Stimulated activated CD8-positive, alpha-beta memory T cell treated with anti-CD3 and anti-CD28 coated beads, Interleukin-15, amount 100 ng/mL, for 1 hour (primary cell): ENCODE measurements around the gene PRKCA.

Experiments
- DNase-seq: peaks from one replicate; pipeline ENCODE4 v3.0.0-alpha.2; 2020; ENCODE audit warnings: low read depth

The PRKCA gene

GRCh38 chr17:66776999-66777688, 474.7 kb downstream of the PRKCA start:
- DNase-seq = no peak

DNA sequence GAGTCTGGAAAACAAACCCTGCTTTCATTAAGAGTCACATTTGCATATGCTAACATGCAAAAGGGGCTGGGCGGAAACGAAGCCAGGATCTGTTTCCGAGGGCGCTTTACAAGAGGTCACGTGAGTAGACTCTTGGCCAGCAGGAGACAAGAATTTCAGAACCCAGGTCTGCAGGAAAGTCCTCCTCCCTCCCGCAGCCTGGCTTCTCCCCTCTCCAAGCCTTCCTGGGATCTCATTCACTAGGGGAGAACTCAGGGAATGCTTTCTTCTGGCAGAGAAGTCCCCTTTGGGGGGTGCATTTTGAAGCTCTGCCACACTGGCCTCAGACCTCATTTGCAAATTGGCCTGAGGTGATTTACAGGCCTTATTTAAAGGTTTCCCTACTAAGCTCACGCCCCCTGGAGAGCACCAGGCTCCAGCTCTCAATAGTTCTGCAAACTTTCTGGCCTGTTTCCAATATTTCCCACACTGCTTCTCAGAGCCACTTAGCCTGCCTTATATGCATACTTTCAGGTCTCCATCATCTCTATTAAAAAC, 475.3 kb downstream of the PRKCA start:
- DNase-seq = no peak

DNA sequence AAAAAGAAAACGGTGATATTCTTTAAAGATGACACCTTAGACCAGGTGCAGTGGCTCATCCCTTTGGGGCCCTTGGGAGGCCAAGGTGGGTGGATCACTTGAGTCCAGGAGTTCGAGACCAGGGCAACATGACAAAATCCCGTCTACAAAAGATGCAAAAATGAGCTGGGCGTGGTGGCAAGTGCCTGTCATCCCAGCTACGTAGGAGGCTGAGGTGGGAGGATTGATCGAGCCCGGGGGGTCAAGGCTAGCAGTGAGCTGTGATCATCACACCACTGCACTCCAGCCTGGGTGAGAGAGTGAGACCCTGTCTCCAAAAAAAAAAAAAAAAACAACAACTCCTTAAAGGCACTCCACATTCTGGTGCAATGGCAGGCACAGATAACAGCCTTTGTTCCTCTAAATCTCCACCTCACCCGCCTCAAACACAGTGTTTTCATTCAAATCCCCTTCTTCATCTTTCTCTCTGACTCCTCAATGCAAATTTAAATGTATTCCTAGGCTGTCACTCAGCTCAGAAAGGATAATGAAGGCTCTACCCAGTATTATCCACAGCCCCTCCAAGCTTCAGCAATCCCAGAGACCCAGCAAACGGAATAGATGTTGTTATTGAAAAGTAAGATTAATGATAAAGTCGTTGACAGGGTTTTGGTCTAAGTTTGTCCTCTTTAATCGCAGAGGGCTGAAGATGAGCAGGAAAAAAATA, 476.3 kb downstream of the PRKCA start:
- DNase-seq = no peak

- DNase-seq = no peak
Measured at GRCh38 chr17:66779237-66779606, 476.8 kb downstream of the PRKCA start.

DNA sequence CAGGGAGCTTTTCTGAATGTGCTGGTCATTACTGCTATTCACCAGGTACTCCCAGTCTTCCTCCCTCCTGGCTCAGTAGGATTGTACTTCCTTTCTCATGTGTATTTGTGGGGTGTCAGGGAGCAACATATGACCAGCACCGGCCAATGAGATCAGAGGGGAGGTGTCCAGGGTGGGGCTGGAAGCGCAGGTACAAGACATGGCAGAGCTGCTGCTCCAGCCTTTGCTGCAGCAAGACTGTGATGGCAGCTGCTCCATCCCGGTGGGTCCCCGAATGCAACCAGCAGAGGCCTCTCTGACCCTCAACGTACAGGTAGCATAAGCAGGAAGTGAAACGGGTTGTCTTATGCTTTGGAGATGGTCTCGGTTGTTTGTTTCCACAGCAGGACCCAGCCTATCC, 478.7 kb downstream of the PRKCA start:
- no peak for DNase-seq

GRCh38 chr17:66782851-66783250, 480.4 kb downstream of the PRKCA start:
- DNase-seq = no peak

DNA sequence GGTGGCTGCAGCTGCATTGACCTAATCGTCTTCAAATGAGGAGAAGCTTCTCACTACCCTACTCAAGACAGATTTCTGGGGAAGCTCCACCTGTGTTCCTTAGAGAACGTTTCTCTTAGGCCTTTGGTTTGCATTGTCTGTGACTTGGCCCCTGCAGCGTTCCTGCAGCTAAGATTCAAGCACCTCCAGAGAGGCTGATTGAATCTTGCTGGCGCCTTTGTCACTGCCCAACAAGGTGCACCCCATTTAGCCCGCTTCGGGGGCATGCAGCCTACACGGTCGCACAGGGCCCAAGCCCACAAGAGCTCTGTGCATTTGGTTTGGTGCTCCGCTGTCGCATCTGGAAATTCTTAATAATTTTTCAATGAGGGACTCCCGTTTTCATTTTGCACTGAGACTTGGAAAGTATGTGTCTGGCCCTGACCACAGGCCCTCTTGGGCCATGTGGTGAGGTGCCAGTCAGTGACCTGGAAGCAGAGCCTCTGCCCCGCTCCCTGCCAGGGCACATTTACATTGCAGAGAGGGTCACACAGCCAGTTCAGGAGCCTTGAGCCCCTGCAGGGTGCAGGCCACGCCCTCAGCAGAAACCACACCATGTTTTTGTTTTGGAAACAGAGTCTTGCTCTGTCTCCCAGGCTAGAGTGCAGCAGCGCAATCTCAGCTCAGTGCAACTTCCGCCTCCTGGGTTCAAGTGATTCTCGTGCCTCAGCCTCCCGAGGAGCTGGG, 481.4 kb downstream of the PRKCA start:
- DNase-seq = no peak

DNA sequence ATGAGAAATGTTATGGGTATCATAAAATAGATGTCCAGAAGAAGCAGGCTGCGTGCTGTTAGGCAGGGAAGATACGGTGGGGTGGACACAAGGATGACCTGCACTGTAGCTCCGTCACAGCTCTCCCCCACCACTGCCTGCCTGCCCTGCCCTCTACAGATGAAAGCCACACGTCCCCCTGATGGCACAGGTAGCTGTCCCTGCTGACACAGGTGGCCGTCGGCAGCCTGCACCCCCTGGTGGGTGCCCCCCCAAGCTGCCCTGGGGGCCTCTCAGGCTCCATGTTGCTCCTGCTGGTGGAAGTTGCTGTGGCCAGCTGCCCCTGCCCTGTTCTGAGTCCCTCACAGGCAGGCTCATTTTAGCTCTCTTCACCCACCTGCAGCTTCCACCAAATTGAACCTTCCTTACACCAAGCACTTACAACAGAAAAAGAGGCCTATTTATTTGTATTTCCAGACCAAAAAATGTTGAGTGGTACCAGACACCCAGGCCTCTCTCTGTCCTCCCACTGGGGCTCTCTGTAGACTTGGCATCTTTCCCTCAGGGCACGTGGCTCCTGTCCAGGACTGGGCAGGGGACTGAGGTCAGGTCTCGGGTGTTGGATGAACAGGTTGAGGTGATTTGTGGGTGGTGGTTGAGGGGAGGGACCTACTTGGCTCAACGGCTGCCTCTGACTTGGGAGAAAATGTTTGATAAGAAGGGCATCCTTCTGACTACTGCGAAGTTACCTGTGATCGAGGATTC, 482.4 kb downstream of the PRKCA start:
- no peak for DNase-seq

GRCh38 chr17:66786107-66786506, 483.7 kb downstream of the PRKCA start:
- no peak for DNase-seq

DNA sequence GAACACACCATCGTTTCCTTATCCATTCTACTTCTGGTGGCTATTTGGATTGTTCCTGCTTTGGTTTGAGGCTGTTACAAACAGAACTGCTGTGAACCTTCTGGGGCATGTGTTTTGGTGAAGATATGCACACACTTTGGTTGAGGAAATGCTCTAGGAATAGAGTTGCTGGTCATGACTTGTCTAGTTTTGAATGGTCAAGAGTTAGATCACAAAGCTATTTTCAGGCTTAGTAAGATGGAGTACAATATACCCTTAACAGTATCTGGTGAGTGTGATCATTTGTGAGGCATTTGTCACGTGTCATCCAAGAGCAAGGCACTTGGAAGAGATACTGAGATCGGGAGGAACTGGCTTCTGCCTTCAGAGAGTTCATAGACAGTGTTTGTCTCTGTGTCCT, 485.5 kb downstream of the PRKCA start:
- DNase-seq = no peak

DNA sequence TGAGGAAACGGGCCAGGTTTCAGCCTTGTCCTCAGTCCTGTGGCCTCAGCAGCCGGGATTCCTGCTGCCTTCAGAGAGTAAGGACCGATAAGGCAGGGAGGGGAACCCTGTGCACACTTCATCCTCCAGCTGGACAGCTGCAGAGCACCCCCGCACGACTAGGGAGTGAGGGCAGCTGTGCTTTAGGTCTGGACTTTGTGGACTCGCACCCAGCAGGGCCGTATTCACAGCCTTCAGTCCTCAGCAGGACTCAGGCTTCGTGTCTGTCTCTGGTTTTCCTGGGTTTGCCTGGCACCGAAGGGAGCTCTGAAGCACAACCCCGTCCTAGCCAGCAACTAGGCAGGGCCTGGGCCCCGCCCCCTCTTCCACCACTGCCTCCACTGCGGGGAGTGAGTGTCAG, 486.7 kb downstream of the PRKCA start:
- no peak for DNase-seq

DNA sequence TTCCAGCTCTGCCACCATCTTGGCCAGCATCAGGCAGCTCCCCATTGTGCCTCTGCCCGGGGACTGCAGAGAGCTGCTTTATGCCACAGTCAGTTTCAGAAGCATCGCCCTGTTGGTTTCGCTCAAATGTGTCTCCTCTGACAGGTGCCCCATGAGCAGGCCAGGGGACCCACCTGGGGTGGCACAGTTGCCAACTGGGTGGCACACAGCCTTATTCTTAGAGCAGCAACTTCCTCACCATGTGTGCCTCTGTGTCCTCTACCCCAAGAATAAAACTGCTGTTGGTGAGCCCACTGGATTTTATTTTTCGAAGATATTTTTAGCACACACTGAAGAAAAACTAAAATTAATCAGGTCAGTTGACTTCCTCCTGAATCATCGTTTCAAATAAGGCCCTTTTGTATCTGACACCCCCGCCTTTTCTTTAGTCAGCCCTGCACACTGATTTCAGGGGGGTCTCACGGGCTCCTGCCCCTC, 487.6 kb downstream of the PRKCA start:
- no peak for DNase-seq

DNA sequence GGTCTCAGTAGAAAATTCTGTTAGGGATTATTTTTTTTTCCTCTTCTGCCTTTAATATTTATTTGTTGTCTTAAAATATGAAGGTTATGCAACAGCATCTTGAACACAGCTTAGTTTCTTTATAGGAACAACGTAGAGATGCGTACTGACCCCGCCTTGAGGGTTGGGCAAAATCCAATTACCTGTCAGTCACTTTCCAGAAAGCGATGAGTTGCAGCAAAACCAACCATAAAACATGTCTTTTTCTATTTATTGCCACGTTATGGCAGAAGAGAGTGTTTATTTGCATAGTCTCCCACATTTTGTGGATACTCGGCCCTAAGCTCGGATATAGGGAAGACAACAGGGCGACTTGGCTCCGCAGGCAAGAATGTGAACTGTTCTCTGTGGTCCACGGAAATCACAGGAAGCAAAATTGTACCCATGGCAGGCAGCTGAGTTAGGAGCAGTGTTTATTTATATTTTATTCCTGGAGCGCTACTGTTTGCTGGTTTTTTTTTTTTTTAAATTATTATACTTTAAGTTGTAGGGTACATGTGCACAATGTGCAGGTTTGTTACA, 488.2 kb downstream of the PRKCA start:
- no peak for DNase-seq

DNA sequence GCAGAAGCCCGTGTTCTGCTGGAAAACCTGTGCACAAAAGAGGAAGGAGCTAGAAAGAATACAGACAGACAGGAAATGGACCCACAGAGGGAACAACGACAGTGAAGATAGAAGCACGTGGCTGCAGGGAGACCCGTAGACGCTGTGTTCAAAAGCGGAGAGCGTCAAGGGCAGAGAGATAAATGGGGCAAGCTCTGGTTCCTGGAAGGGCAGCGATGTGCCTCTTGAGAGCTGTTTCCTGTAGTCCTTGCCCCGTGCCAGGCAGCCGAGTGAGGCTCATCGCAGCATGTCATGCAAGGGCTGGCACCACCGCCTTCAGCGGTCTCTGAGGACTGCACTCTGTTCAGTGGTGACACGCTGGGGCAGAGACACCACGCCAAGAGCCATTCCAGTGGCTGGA, 488.9 kb downstream of the PRKCA start:
- DNase-seq = no peak

- no peak for DNase-seq
Measured at GRCh38 chr17:66793814-66794213, 491.4 kb downstream of the PRKCA start.

- no peak for DNase-seq
Measured at GRCh38 chr17:66795486-66795885, 493.1 kb downstream of the PRKCA start.

GRCh38 chr17:66799849-66800537, 497.6 kb downstream of the PRKCA start:
- DNase-seq = no peak

GRCh38 chr17:66803474-66803951, 501.1 kb downstream of the PRKCA start:
- DNase-seq = no peak

DNA sequence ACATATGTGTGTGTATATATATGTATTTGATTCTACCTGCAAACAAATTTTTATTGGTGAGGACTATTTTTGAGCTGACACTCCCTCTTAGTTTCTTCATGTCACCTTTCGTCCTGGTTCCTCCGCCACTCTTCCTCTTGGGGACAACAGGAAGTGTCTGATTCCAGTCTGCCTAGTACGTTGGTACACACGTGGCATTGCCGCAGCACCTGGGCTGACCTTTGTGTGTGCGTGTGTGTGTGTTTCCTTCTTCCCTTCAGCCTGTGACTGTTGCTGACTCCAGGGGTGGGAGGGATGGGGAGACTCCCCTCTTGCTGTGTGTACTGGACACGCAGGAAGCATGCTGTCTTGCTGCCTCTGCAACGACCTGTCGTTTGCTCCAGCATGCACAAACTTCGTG, 503.2 kb downstream of the PRKCA start:
- DNase-seq = no peak

DNA sequence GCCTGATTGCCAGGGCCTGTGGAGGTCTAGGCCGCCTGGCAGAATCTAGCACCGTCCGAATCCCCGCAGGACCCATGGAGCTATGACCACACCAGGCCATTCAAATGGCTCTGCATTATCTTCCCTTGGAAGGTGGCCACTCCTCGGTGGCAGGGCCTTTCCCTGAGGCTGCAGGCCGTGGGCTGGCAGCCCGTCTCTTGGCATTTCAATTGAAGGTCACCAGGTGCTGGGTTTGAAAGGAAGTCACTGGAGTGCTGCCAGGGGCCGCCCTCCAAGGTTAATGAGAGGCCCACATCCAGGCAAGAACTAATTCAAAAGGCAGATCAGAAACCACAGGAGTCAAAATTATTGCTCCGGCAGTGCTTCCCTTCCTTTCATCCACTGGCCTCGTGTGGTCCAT, 504.8 kb downstream of the PRKCA start:
- no peak for DNase-seq

DNA sequence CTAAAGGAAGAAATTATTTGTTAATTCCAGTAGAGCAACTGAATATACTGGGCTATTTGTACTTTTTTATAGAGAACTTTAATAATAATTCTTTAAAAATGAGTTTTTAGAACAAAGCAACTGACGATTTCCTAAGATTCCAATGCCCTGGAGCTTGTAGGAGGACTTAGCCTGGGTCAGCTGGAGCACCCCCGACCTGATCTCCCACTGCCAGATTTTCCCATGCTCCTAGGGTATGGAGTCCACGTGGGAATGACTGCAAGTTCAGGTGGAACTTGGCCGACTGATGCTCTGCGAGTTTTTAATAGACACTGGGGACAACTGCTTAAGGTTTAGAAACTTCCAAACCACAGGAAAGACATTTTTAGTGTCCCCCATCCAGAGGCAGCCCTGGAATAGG, 507.0 kb downstream of the PRKCA start:
- no peak for DNase-seq
